Measurements from ENCODE around the gene INSYN1.
"Not testable (repeated sequence)": the region's sequence is repeated elsewhere in the genome, so short reads cannot be mapped to it uniquely, and the experiment has no call there.

Gene INSYN1

GRCh38 chr15:73748730-73749129 is 4.4 kb downstream of the INSYN1 start:
- no peak for FAIRE-seq

- no peak for FAIRE-seq
These were observed 5.1 kb downstream of the INSYN1 start for GRCh38 chr15:73747847-73748590.

GRCh38 chr15:73746883-73747282 is 6.3 kb downstream of the INSYN1 start:
- no peak for FAIRE-seq

- no peak for FAIRE-seq
These were observed 6.9 kb downstream of the INSYN1 start for GRCh38 chr15:73746261-73746660.

- FAIRE-seq = no peak
These were observed 8.1 kb downstream of the INSYN1 start for GRCh38 chr15:73745073-73745472.

GRCh38 chr15:73744293-73744692 is 8.9 kb downstream of the INSYN1 start:
- no peak for FAIRE-seq

- no peak for FAIRE-seq
These were observed 11.8 kb downstream of the INSYN1 start for GRCh38 chr15:73741321-73741836.

- FAIRE-seq = no peak
These were observed 12.8 kb downstream of the INSYN1 start for GRCh38 chr15:73740152-73741048.

GRCh38 chr15:73737535-73737934 is 15.6 kb downstream of the INSYN1 start:
- no peak for FAIRE-seq

GRCh38 chr15:73732930-73733329 is 20.2 kb downstream of the INSYN1 start:
- no peak for FAIRE-seq

GRCh38 chr15:73732051-73732450 is 21.1 kb downstream of the INSYN1 start:
- FAIRE-seq = not testable (repeated sequence)

GRCh38 chr15:73727330-73727976 is 25.7 kb downstream of the INSYN1 start:
- no peak for FAIRE-seq

- FAIRE-seq = no peak
These were observed 28.9 kb downstream of the INSYN1 start for GRCh38 chr15:73724212-73724611.

GRCh38 chr15:73723191-73723590 is 30.0 kb downstream of the INSYN1 start:
- FAIRE-seq = no peak

- FAIRE-seq = no peak
These were observed 30.7 kb downstream of the INSYN1 start for GRCh38 chr15:73722425-73722824.

GRCh38 chr15:73718694-73719093 is 34.5 kb downstream of the INSYN1 start:
- no peak for FAIRE-seq

GRCh38 chr15:73717802-73718201 is 35.3 kb downstream of the INSYN1 start:
- no peak for FAIRE-seq

- FAIRE-seq = no peak
These were observed 35.9 kb downstream of the INSYN1 start for GRCh38 chr15:73717206-73717605.

- no peak for FAIRE-seq
These were observed 36.7 kb downstream of the INSYN1 start for GRCh38 chr15:73716417-73716816.

GRCh38 chr15:73715417-73715816 is 37.7 kb downstream of the INSYN1 start:
- FAIRE-seq = no peak

GRCh38 chr15:73714695-73715301 is 38.4 kb downstream of the INSYN1 start:
- FAIRE-seq = no peak

GRCh38 chr15:73712107-73712506 is 41.0 kb downstream of the INSYN1 start:
- FAIRE-seq = no peak

GRCh38 chr15:73711526-73711925 is 41.6 kb downstream of the INSYN1 start:
- no peak for FAIRE-seq

Data from G401.6 (cell line).